Measurements from ENCODE around the gene GAST. TPM values are rescaled to one million over a fixed set of nuclear protein-coding genes. Genes with fewer than 3 reads are reported as not detected.
A peak's percentile ranks its signal among the peaks of the same experiment; 100 is the strongest.

The GAST gene
- total and polyA plus RNA-seq, 2 of the 4 experiments (the other 2 are of a cell fraction): not detected

DNA sequence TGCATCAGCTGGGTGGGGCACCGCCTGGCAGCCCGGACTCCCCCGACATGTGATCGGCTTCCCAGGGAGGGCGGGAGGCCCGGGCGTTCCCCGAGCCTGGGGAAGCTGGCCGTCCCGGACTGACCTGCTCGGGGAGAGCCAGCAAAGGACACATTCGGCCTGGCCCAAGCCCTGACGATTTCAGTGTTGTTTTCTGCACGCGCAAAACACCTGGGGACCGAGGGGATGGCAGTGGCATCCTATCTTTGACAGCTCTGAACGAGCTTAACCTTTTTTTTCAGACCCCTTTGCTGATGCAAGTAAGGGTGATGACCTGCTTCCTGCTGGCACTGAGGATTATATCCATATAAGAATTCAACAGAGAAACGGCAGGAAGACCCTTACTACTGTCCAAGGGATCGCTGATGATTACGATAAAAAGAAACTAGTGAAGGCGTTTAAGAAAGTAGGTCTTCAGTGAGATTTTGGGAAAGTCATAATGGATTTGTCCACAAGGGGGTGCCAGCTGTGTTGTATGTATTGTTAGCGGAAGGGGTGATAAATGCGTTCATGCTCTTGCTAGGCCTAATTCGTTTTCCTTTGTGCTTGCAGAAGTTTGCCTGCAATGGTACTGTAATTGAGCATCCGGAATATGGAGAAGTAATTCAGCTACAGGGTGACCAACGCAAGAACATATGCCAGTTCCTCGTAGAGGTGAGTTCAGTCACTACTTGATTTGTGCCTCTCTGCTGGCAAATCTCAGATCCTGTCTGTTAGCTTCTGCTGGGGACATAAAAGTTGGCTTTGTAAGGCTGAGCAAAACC, 22.4 kb upstream of the GAST start:
- Histone ChIP-seq H3K4me3 (ENCODE audit: insufficient read depth, low read depth, low read length) (peak overlapping the region; percentile 57), H3K4me1 (ENCODE audit: control insufficient read depth, insufficient read depth, low read length) (peaks cover 3% of the 10 kb centered on the region), H2BK5ac (ENCODE audit: low read depth, low read length, poor library complexity, severe bottlenecking) (peak overlapping the region; percentile 62), H3K14ac (replicated peaks; ENCODE audit: low read depth, low read length) (peak overlapping the region; percentile 100), H4K5ac (ENCODE audit: low read depth, low read length) (peak overlapping the region; percentile 70), H3K23ac (ENCODE audit: low read depth, low read length) (peak overlapping the region; percentile 97), H4K20me1 (ENCODE audit: insufficient read depth, low read length) (peaks cover 55% of the 10 kb centered on the region), H3K9me1 (ENCODE audit: insufficient read depth, low read length) (peaks cover 11% of the 10 kb centered on the region), H3K9ac (ENCODE audit: low read depth, low read length) (peak overlapping the region; percentile 97), H2BK120ac (ENCODE audit: low read depth, low read length) (peak overlapping the region; percentile 66), H2BK15ac (ENCODE audit: low read depth, low read length) (no peak overlapping the region), H3K27ac (ENCODE audit: insufficient read depth, low read length) (peak overlapping the region; percentile 91), H3K4ac (ENCODE audit: low read depth, low read length) (peak overlapping the region; percentile 99), H3K36me3 (ENCODE audit: control insufficient read depth, insufficient read depth, low read length) (peaks cover 39% of the 10 kb centered on the region), H3K9me3 (ENCODE audit: control insufficient read depth, insufficient read depth, low read length) (no peaks in the 10 kb centered on the region), H3K4me2 (ENCODE audit: low read depth, low read length) (peak overlapping the region; percentile 100), H4K8ac (ENCODE audit: low read depth in 2 of 2, low read length in 2 of 2) (peak overlapping the region; percentile 52 to 93; a peak in 3 of 4 replicates), H2AK9ac (replicated peaks; ENCODE audit: low read depth, low read length, poor library complexity) (peak overlapping the region; percentile 100), H2AFZ (replicated peaks; ENCODE audit: low read length, poor library complexity) (peak overlapping the region; percentile 66), H4K91ac (ENCODE audit: insufficient read depth, low read depth, low read length) (peak overlapping the region; percentile 98), H3K27me3 (ENCODE audit: control insufficient read depth, insufficient read depth, low read length) (no peaks in the 10 kb centered on the region), H2BK20ac (ENCODE audit: low read depth, low read length) (no peak overlapping the region), H3K18ac (ENCODE audit: low read depth, low read length) (peak overlapping the region; percentile 43; the same call in 1 of the 2 replicates), H3K79me1 (ENCODE audit: low read depth in 1 of 2, low read length in 2 of 2) (peaks cover 19 to 47% of the 10 kb centered on the region in 2 experiments), H3K56ac (ENCODE audit: extremely low read depth, insufficient read depth, low read length) (peak overlapping the region; percentile 93), H2AK5ac (ENCODE audit: low read depth, low read length) (peak overlapping the region; percentile 98)
- in situ Hi-C loops (cut with MboI; ENCODE audit: low sequenced_read_pairs) (no loop called here), intact Hi-C loops (cut with micrococcal nuclease) (no loop called here), dilution Hi-C loops (cut with HindIII; ENCODE audit: low sequenced_read_pairs, unreplicated experiment) (no loop called here)
- DNase-seq: peak; percentile 69
- WGBS, 2 experiments (ENCODE audit: extremely low coverage in 2 of 2, insufficient read length in 1 of 2): 8% methylated on average over 14 of the region's 27 CpGs; no CpG with 5 or more reads in 1 of the 2 experiments
- CTCF ChIA-PET: interaction anchor here (0.8 to 1.0 kb wide), 3 partner anchors 11 to 35 kb away, joined by 3 to 4 read pairs (median 3); no protein-coding TSS in a partner anchor
- POLR2A ChIA-PET (ENCODE audit: unreplicated experiment): interaction anchor here (0.5 to 1.4 kb wide), 6 partner anchors 11 to 871 kb away, joined by 3 to 10 read pairs (median 4); partner anchors contain the start of gene JUP
- no TSS peak for BruUV-seq (replicated peaks)
- no peak for ATAC-seq (ENCODE audit: low read depth)
- no peak for TF ChIP-seq RFX5 (IDR thresholded peaks at IDR 0.05; ENCODE audit: low read depth, low read length)
- TF ChIP-seq CTCF (conservative IDR thresholded peaks at IDR 0.05; ENCODE audit: low read depth, low read length): peak; percentile 44
- TF ChIP-seq MAZ (IDR thresholded peaks at IDR 0.05; ENCODE audit: borderline replicate concordance, low read depth, low read length): no peak
- TF ChIP-seq CHD1 (IDR thresholded peaks at IDR 0.05; ENCODE audit: low read depth, low read length): peak; percentile 36; the same call in 1 of the 2 replicates
- no peak for TF ChIP-seq RCOR1 (IDR thresholded peaks at IDR 0.05; ENCODE audit: insufficient replicate concordance, low read length)
- no peak for TF ChIP-seq MAFK (IDR thresholded peaks at IDR 0.05; ENCODE audit: low read depth, low read length)
- no peak for TF ChIP-seq BHLHE40 (IDR thresholded peaks at IDR 0.05; ENCODE audit: low read depth, low read length)
- TF ChIP-seq POLR2A (IDR thresholded peaks at IDR 0.05; ENCODE audit: low read depth, low read length): no peak
- TF ChIP-seq, protein P1, sequence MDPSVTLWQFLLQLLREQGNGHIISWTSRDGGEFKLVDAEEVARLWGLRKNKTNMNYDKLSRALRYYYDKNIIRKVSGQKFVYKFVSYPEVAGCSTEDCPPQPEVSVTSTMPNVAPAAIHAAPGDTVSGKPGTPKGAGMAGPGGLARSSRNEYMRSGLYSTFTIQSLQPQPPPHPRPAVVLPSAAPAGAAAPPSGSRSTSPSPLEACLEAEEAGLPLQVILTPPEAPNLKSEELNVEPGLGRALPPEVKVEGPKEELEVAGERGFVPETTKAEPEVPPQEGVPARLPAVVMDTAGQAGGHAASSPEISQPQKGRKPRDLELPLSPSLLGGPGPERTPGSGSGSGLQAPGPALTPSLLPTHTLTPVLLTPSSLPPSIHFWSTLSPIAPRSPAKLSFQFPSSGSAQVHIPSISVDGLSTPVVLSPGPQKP (IDR thresholded peaks at IDR 0.05; ENCODE audit: borderline replicate concordance, low read depth, low read length): no peak
- TF ChIP-seq NFE2L2 (IDR thresholded peaks at IDR 0.05; ENCODE audit: low read depth, low read length): no peak
- no peak for TF ChIP-seq FOS (IDR thresholded peaks at IDR 0.05; ENCODE audit: low read depth, low read length)
- peak; percentile 78; the same call in 1 of the 2 replicates for TF ChIP-seq MXI1 (IDR thresholded peaks at IDR 0.05; ENCODE audit: borderline replicate concordance, low read depth, low read length)
- TF ChIP-seq SMC3 (IDR thresholded peaks at IDR 0.05; ENCODE audit: low read depth, low read length): no peak
